Measurements from ENCODE around the gene ACTMAP. TPM values are rescaled to one million over a fixed set of nuclear protein-coding genes. Genes with fewer than 3 reads are reported as not detected.

ACTMAP gene
- total and polyA plus RNA-seq, 11 donors = 4.2 to 11.1 (median 8.1) TPM

DNA sequence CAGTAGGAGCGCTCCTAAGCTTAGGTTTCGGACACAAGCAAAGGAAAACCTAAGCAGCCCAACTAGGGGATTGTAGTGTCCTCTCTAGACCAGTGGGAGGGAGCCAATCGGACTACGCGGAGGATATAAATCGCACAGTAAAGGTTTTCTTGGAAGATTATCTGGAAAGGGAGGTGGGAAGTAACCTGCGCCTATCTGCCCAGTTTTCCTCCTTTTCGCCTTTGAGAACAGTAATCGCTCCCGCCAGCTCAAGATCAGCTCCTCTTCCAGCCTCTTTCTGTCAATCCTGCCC lies 27.3 kb upstream of the ACTMAP start:
- DNase-seq (no peak), ATAC-seq (no peak)
- H3K27me3 ChIP-seq = no peaks in the 10 kb centered on the region
- WGBS, 4 donors = 0 to 1% (median 1%) methylated on average over 10 of the region's 10 CpGs
- H3K36me3 ChIP-seq = peaks cover 0 to 13% (median 0%) of the 10 kb centered on the region in 9 donors
- H3K4me3 ChIP-seq = peak overlapping the region; percentile 47 to 94 (median 74)
- peaks cover 0 to 25% (median 13%) of the 10 kb centered on the region in 12 donors for H3K4me1 ChIP-seq
- peak overlapping the region; percentile 89 to 100 (median 98) for H3K27ac ChIP-seq
- H3K9me3 ChIP-seq = no peaks in the 10 kb centered on the region
- TF ChIP-seq POLR2A (IDR thresholded peaks at IDR 0.05) = no peak
- TF ChIP-seq, protein P1, sequence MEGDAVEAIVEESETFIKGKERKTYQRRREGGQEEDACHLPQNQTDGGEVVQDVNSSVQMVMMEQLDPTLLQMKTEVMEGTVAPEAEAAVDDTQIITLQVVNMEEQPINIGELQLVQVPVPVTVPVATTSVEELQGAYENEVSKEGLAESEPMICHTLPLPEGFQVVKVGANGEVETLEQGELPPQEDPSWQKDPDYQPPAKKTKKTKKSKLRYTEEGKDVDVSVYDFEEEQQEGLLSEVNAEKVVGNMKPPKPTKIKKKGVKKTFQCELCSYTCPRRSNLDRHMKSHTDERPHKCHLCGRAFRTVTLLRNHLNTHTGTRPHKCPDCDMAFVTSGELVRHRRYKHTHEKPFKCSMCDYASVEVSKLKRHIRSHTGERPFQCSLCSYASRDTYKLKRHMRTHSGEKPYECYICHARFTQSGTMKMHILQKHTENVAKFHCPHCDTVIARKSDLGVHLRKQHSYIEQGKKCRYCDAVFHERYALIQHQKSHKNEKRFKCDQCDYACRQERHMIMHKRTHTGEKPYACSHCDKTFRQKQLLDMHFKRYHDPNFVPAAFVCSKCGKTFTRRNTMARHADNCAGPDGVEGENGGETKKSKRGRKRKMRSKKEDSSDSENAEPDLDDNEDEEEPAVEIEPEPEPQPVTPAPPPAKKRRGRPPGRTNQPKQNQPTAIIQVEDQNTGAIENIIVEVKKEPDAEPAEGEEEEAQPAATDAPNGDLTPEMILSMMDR (IDR thresholded peaks at IDR 0.05) = no peak
- intact Hi-C loops (cut with DNase I) = loop anchor here in 2 of 10 donors (1.0 to 2.0 kb wide), 2 partner anchors 27 to 114 kb away; partner anchors contain the start of genes ACTMAP (in 1 of the 2) and SNRPA (in 1 of the 2)

DNA sequence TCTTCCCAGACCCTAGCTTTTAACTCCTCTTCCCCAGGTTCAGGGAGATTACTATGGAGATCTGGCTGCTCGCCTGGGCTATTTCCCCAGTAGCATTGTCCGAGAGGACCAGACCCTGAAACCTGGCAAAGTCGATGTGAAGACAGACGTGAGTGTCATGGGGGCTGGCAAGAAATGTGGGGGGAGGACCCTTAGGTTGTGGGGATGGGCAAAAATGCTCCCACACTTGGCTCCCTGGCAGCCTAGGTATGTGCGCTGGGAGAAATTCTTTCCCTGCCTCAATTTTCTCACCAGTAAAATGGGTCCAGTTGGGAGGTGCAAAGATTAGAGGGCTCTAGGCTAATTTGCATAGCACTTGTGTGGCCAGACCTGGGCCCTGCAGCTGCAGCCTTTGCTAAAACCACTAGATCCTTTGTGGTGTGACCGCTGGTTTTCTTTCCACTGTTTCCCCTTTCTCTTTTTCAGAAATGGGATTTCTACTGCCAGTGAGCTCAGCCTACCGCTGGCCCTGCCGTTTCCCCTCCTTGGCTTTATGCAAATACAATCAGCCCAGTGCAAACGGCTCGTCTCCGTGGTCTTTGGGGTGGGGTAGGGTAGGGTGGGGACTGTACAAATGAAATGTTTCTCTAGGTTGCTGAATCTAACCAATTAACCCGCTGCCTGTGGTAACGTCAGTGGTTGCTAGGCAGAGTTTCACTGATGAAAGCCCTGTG lies 26.8 kb upstream of the ACTMAP start:
- peak; percentile 86 to 91 (median 90) for DNase-seq
- no peaks in the 10 kb centered on the region for H3K9me3 ChIP-seq
- no peaks in the 10 kb centered on the region for H3K27me3 ChIP-seq
- H3K4me3 ChIP-seq = peak overlapping the region; percentile 47 to 94 (median 74)
- peaks cover 0 to 8% (median 0%) of the 10 kb centered on the region in 9 donors for H3K36me3 ChIP-seq
- WGBS, 4 donors = 12 to 13% (median 13%) methylated on average over 12 to 13 of the region's 13 CpGs
- intact Hi-C loops (cut with DNase I) = loop anchor here in 2 of 10 donors (1.0 to 2.0 kb wide), 2 partner anchors 26 to 114 kb away; partner anchors contain the start of genes ACTMAP (in 1 of the 2) and SNRPA (in 1 of the 2)
- H3K27ac ChIP-seq = peak overlapping the region; percentile 89 to 100 (median 98)
- TF ChIP-seq POLR2A (IDR thresholded peaks at IDR 0.05) = no peak
- TF ChIP-seq, protein P1 (IDR thresholded peaks at IDR 0.05) = no peak
- H3K4me1 ChIP-seq = peaks cover 0 to 25% (median 13%) of the 10 kb centered on the region in 12 donors
- ATAC-seq = peak; percentile 81 to 90 (median 86)

DNA sequence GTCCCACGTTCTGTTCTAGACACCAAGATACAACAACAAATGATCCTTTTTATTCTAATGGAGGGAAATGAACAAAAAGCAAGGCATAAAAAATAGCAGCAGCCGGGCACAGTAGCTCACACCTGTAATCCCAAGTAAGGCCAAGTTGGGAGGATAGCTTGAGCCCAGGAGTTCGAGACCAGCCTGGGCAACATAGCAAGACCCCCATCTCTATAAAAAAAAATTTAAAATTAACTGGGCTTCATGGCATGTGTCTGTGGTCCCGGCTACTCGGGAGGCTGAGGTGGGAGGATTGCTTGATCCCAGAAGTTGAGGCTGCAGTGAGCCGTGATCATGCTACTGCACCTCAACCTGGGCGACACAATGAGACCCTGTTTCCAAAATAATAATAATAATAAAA lies 26.1 kb upstream of the ACTMAP start:
- no peak for TF ChIP-seq POLR2A (IDR thresholded peaks at IDR 0.05)
- TF ChIP-seq, protein P1 (IDR thresholded peaks at IDR 0.05) = no peak
- Histone ChIP-seq H3K27ac (peak overlapping the region in 10 of 12 donors; percentile 89 to 100 (median 98)), H3K27me3 (no peaks in the 10 kb centered on the region), H3K36me3 (peaks cover 0 to under 1% (median 0%) of the 10 kb centered on the region in 9 donors), H3K9me3 (peaks cover 0 to 4% (median 0%) of the 10 kb centered on the region in 12 donors), H3K4me3 (peak overlapping the region in 1 of 12 donors; percentile 74), H3K4me1 (peaks cover 0 to 25% (median 13%) of the 10 kb centered on the region in 12 donors)
- ATAC-seq (no peak), DNase-seq (no peak)
- intact Hi-C loops (cut with DNase I) = loop anchor here in 1 of 10 donors (2.0 kb wide), 1 partner anchor 26 kb away; the partner anchor contains the start of genes ACTMAP and SNRPA
- 80 to 87% (median 82%) methylated on average over 7 of the region's 7 CpGs for WGBS, 4 donors

DNA sequence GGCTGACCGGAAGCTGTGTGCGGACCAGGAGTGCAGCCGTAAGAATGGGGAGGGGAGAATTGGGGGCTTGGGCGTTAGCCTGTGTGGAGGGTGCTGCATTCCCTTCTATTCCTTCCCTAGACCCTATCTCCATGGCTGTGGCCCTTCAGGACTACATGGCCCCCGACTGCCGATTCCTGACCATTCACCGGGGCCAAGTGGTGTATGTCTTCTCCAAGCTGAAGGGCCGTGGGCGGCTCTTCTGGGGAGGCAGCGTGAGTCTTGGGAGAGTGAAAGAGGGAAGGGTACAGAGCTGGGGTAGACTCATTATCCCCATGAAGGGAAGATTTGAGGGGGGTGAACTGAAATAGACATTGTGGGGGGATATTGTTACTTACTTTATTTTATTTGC lies 25.4 kb upstream of the ACTMAP start:
- 77 to 92% (median 90%) methylated on average over 9 to 10 of the region's 10 CpGs for WGBS, 4 donors
- peaks cover 0 to 9% (median 0%) of the 10 kb centered on the region in 12 donors for H3K9me3 ChIP-seq
- H3K4me1 ChIP-seq = peaks cover 0 to 25% (median 13%) of the 10 kb centered on the region in 12 donors
- no peaks in the 10 kb centered on the region for H3K27me3 ChIP-seq
- intact Hi-C loops (cut with DNase I) = loop anchor here in 1 of 10 donors (2.0 kb wide), 1 partner anchor 25 kb away; the partner anchor contains the start of genes ACTMAP and SNRPA
- no peak overlapping the region for H3K4me3 ChIP-seq
- no peak overlapping the region for H3K27ac ChIP-seq
- no peak for DNase-seq
- no peak for ATAC-seq
- TF ChIP-seq, protein P1 (IDR thresholded peaks at IDR 0.05) = no peak
- TF ChIP-seq POLR2A (IDR thresholded peaks at IDR 0.05) = no peak
- H3K36me3 ChIP-seq = no peaks in the 10 kb centered on the region

All from heart left ventricle (tissue), 16 donors.